Femur (tissue), 1 donor: ENCODE results near the gene SPATA2L.

Experiments
- DNase-seq: peaks from one replicate; pipeline ENCODE4 v3.0.0-alpha.2; 2017

Gene SPATA2L

DNA sequence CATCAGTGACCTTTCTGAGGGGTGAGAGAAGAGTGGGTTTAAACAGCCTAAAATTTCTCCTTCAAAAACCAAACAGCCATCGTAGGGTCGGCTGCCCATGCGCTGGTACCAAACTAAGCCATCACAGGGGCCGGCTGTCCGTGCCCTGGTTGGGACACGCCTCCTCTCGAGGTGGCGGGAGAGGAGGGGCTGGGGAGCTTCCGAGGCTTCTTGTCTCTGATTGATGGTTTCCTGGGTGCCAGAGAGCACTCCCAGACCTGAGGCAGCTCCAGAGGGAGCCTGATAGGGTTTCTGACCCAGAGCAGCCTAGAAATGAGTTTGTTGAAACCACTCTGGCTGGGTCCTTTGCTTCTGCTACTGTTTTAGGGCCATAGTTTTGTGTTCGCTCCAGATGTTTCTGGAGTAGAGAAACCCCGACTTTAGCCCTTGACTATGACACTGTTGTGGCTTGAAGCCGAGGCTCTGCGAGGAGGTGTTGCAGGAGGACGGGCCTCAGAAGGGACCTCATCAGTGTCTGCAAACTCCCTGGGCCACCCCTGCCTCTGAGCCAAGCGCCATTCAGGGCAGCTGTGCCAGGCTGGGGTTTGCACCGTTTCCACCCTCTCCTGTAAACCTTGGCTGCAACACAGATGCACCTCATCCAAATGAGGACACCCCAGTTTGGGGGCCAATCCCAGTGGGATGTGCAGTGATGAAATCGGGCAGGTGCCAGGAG is 26.1 kb upstream of the SPATA2L start:
- DNase-seq, result no peak

DNA sequence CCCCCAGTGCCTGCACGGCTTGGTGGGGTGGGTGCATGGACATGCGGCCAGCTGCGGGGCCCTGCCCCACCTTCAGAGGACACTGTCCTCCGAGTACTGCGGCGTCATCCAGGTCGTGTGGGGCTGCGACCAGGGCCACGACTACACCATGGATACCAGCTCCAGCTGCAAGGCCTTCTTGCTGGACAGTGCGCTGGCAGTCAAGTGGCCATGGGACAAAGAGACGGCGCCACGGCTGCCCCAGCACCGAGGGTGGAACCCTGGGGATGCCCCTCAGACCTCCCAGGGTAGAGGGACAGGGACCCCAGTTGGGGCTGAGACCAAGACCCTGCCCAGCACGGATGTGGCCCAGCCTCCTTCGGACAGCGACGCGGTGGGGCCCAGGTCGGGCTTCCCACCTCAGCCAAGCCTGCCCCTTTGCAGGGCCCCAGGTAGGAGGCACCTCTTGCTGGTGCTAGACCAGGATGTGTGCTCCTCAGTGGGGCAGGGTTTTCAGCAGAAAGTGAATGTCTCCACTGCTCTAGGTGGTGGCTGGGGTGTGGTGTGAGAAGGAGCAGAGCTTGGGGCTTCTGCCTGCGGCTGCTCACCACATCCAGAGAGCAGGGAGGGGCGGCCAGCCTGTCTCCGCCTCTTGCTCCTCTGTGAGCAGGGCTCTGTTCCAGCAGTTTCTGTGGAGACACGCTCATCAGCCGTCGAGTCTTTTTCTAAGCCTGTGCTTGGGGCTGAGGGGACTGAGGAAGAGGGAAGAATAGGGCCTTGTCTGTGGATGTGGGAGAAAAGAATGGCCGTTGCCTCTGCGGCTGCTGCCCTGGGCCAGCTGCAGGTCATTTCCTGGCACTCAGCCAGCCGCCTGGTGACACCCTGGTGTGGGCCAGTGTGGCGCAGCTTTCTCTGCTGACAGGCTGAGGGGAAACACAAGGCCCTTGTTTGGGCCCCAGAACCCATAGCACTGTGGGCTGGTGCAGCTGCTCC is 22.1 kb upstream of the SPATA2L start:
- no peak for DNase-seq

- DNase-seq, result peak; percentile 70
These were observed 21.1 kb upstream of the SPATA2L start for GRCh38 chr16:89722392-89723278.

- DNase-seq, result peak; percentile 72
These were observed 20.3 kb upstream of the SPATA2L start for GRCh38 chr16:89721546-89722391.

- peak; percentile 89 for DNase-seq
These were observed 19.5 kb upstream of the SPATA2L start, which contains the start of the genes VPS9D1 and ZNF276 for GRCh38 chr16:89720813-89721545. VPS9D1 (minus strand) TSS chr16:89720898; CDS start chr16:89720861, 37 bp downstream. ZNF276 (plus strand) TSS chr16:89721537; CDS start chr16:89721641, 104 bp downstream.

DNA sequence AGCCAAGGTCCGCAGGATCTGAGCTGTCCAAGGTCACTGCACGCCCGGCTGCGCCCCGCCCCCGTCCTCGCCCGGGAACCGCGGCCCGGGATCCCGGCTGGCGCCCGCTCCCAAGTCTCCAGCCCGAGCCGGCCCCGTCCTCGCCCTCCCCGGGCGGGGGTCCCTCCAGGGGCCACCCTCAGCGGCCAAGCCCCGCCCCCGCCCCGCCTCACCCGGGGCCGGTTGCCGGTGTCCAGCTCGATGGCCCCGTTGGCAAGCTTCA is 19.0 kb upstream of the SPATA2L start:
- DNase-seq, result no peak

GRCh38 chr16:89717688-89718505 is 16.4 kb upstream of the SPATA2L start:
- DNase-seq, result no peak

GRCh38 chr16:89716916-89717687 is 15.6 kb upstream of the SPATA2L start:
- DNase-seq, result peak; percentile 19

GRCh38 chr16:89716493-89716892 is 15.0 kb upstream of the SPATA2L start:
- no peak for DNase-seq

DNA sequence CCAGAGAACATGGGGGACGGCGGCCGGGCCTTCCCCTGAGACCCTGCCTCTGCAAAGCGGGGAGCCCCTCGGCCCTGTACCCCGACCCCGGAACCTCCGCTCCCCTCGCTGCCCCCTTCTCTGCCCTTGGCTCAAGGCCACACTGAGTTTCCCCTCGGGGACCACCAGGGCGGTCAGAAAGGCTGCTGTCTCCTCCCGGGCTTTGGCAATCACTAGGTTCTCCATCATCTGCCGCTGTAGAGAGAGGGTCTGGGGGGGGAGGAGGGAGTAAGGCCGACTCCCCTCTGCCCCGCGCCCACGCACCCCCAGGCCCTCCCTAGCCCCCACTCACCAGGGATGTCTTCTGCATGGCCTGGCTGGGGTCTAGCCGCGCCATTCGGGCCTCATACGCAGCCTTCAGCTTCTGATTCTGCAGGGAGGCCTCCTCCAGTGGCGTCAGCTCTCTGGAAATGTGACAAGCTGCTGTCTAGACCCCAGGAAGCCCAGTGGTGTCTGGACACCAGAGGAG is 10.8 kb upstream of the SPATA2L start:
- DNase-seq, result peak; percentile 35

- DNase-seq, result peak; percentile 75
These were observed 10.2 kb upstream of the SPATA2L start for GRCh38 chr16:89711601-89712273.

GRCh38 chr16:89710709-89711564 is 9.4 kb upstream of the SPATA2L start:
- DNase-seq, result peak; percentile 35

DNA sequence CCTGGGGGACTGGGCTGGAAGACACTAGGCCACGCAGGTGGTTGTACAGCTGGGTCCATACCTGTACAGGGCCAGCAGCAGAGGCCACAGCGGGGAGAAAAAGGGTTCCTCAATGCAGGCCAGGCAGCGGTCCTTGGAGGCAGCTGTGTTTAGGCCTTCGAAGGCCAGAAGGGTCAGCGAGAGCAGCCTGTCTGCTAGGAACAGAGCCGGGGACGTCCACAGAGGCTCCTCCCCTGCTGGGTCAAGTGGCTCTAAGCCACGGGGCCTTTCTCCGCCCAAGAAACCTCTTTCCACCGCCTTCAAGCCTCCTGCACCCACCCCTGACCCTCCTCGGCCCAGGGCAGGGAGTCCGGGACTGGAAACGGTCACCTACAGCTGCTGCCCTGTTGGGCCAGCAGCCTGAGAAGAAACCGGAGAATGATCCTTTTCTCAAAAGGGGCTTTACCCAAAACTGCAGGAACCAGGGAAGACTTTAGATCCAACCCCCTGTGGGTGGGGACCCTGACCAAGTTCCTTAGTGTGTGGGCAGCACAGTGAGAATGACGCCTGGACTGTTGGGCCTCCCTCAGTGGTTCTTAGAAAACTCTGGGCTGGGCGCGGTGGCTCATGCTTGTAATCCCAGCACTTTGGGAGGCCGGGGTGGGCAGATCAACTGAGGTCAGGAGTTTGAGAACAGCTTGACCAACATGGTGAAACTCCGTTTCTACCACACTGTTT is 8.4 kb upstream of the SPATA2L start:
- no peak for DNase-seq

DNA sequence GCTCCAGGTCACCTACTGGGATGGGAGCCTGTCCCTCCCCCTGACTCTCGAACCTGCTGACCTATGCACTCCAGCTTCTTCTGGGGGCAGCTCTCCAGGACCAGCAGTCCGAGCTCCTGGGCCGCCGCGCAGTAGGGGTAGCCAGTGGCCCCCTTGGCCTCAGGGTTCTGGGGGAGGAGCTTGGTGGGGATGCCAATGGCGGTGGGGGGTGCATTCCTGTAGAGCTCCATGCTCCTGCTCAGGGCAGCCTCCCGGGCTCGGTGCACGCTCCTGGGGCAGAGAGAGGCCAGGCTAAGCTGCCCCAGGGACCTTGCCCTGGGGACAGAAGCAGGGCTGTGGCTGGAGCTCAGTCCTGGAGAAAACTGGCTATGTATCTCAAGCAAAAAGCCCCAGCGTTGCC is 7.7 kb upstream of the SPATA2L start:
- DNase-seq, result peak; percentile 24

GRCh38 chr16:89708481-89708931 is 7.0 kb upstream of the SPATA2L start:
- DNase-seq, result peak; percentile 40

- DNase-seq, result no peak
These were observed 6.2 kb upstream of the SPATA2L start for GRCh38 chr16:89707695-89708094.
